ENCODE data around the gene ABTB2.

ABTB2 gene

GRCh38 chr11:34313099-34313517, 44.7 kb downstream of the ABTB2 start:
- no peak for DNase-seq

GRCh38 chr11:34311126-34311525, 46.7 kb downstream of the ABTB2 start:
- DNase-seq: no peak

DNA sequence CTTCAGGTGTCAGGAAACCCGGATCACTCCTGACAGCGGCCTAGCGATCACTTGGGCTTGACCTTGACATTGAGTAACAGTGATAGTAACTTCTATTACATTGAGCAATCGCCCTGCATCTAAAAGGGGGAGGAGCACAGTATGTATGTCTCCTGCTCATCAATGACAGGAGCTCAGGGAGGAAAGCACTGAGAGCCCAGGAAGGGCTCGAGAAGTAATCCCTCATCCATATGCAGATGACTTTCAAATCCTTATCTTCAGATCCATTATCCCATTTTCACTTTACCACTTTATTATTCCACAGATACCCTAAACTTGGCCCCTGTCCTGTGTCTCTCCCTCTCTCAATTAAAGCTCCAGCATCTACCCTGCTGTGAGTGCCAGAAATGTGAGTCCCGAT, 47.8 kb downstream of the ABTB2 start:
- DNase-seq: no peak

- no peak for DNase-seq
These were observed 48.8 kb downstream of the ABTB2 start for GRCh38 chr11:34308913-34309585.

GRCh38 chr11:34308049-34308912, 49.5 kb downstream of the ABTB2 start:
- no peak for DNase-seq

DNA sequence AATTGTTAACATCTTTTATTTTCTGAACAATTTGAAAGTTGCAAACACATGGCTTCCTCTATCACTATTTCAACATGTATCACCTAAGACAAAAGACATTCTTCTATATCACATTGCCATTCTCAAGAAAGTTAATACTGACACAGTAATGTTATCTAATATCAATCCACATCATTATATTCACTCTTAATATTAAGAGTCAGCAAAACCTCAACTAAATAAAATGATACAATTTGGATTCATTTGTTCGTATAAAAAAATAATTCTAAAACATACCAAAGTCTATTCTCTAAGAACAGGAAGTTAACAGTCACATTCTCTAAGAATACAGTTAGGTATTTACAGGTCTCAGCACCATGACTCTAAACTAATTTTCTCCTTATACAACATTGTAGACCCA, 52.0 kb downstream of the ABTB2 start:
- no peak for DNase-seq

DNA sequence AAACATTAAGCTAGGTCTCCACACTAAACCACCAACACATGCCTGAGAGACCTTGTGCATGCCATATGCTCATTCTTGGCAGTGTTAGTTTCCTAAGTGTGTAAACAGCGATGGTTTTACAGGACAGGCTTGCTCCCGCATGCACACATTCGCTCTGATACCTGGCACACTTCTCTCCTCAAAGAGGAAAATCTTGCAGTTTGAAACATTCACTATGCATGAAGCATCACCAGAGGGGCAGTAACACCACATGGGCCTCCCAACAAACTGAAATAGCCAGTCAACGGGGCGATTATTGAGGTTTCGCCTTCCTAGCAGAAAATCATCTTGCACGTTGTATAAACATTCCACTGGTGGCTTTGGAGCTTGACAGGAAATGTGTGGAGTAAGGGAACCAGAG, 52.6 kb downstream of the ABTB2 start:
- DNase-seq: no peak

- no peak for DNase-seq
These were observed 54.7 kb downstream of the ABTB2 start for GRCh38 chr11:34303028-34303570.

GRCh38 chr11:34302046-34302921, 55.5 kb downstream of the ABTB2 start:
- no peak for DNase-seq

GRCh38 chr11:34300926-34301295, 56.9 kb downstream of the ABTB2 start:
- DNase-seq: no peak

DNA sequence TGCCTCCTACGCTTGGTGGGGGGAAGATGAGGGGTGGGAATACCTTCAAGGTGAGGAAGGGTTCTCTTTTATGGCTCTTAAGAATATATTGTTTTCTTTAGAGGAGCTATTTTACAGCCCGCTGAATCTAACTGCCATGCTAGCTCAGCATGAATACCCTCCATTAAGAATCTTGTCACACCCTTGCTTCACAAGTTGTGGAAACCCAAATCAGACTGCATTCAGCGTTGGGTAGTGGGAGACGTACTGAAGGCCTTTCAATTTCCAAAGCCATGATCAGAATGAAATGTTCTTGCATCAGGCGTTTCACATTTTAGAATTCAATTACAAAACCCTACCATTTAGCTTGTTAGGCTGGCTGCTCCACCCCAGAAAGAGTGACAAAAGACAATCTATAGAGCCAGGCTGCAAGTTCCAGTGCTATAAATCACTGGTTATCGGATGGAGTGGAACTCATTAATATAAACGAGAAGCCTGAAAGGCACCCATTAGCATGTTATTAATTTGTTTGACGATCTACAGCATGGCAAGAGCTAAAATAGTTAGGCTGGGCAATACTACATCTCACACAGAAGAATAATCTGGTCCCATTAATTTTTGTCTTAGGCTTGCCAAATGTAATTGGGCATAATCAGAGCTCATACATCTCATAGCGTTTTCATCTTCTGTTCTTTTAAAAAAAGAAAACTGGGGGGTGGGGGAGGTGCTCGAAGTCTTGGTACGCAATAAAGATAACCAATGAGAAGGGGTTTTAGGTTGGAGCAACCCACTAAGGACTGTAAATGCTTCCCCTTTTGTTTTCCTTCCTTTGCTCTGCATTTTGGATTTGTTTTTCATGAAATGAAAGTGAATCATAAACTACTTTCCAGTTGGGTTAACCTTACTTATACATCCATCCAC, 57.5 kb downstream of the ABTB2 start:
- DNase-seq: no peak

GRCh38 chr11:34299284-34299972, 58.4 kb downstream of the ABTB2 start:
- no peak for DNase-seq

- no peak for DNase-seq
These were observed 58.9 kb downstream of the ABTB2 start for GRCh38 chr11:34298871-34299270.

- DNase-seq: no peak
These were observed 61.4 kb downstream of the ABTB2 start for GRCh38 chr11:34296412-34296811.

DNA sequence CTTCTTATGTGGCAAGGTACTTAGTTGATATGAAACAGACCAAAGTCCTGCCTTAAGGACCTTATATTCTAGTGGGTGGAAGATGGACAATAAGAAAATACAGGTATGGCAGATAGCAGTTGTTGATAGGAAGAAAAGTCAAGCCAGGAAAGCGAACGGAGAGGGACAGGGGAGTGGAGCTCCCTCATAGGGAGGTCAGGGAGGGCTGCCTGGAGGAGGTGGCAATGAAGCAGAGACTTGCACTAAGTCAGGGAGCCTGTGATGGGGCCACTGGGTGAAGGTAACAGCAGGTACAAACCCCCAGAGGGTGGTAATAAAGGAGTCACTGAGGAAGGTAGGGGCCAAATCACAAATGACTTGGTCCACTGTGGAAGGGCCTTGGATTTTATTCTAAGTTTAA, 65.3 kb downstream of the ABTB2 start:
- DNase-seq: no peak

DNA sequence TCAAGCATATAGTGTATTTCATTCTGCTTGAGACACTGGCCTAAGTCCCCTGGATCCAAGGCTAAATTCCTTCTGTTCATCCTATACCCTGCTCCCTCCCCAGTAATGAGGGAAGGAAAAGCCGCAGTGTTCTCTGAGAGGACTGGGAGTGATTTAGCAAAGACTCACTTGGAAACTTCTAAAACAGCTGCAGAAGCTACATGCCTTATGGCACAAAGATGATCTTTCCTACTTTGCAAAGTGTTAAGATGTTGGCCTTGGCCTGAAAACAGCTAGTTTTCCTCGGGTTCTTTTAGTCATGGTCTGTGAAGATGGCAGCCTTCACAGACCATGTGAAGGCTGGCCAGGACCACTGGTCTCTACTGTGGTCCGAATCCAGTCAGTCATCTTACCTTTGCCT, 65.7 kb downstream of the ABTB2 start:
- no peak for DNase-seq

DNA sequence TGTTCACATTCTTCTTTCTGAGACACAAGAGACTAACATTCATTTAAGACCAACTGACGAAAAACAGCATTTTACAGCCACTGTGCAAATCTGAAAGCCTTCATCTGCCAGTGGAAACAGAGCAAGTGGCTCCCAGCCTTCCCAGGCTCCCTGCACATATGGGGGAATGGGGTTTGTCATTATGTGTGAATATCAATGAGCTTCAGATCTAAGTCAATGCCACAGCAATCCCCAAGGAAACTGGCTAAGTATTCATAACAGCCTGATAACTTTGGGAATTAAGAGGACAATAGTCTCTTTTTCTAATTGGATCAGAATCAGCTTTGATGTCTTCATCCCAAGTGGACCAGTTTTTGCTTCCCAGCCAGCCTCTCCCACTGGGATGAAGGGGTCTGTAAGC, 66.9 kb downstream of the ABTB2 start:
- no peak for DNase-seq

DNA sequence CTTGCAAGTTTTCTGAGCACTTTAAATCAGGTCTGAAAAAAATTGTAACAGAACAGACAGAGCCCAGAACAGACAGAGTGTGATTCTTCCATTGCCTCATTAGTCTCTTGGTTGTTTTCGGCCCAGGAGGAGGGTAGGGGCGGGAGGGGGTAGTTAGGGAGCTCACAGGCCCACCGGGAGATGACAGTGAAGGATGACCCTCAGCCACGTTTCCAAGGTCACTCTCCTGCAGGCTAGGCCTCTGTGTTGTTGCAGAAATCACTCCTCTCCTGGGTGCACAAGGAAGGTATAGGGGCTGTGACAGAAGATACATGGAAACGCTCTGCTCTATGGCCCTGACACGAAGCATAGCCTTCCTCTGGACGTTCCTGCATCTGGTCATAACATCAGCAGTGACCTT, 69.3 kb downstream of the ABTB2 start:
- DNase-seq: no peak

DNA sequence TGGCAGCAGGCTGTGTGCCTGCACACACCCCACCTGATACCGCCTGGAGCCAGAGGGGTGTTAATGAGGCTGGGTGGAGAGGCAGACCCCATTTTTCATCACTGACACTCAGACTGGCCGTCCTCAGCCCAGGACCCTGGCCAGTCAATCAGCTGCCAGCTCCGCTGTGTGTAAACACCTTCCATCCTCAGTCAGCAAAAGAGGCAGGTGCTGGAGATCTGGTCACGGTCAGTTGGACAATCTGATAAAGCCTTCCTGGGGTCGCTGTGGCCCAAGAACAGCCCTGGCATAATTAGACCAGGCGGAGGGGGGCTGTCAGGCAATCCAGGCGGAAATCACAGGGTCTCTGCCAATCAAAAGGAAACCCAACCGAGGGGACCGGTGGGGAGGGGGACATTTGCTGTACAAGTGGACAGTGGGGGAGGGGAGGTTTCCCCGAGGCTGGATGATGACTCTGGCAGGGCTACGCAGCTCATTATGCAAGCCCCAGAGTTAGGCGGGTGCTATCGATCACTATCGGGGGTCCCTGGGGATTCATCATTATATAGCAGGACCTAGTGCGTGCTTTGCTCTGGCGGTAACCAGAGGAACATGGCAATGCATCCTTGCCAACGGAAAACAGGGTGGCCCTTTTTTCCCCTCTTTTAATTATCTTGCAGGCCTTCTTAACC, 72.9 kb downstream of the ABTB2 start:
- DNase-seq: peak; percentile 50 to 80

DNA sequence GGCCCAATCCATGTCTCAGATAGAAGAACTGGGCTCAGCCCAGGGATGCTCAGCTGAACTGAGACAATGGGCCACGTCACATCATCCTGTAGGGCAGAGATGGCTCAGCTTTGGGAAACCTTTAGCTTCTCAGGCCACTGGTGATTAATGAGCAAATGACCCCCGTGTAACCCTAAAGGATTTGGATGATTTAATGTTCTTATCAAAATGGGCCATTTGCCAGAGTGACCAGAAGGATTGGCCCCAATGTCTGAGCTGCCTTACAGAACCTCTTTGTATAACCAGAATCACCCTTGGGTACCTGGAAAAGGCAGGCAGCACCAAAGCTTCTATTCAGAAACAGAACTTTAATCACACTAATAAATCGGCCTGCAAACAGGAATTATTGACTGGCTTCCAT, 73.7 kb downstream of the ABTB2 start:
- no peak for DNase-seq

All from NCI-H2081 (cell line).